ENCODE data around the gene PSKH1. TPM values are rescaled to one million over a fixed set of nuclear protein-coding genes. Genes with fewer than 3 reads are reported as not detected.

PSKH1 gene
- total RNA-seq, 5 donors from 2014 or later (not counting 1 experiment from before 2014, with no cell fraction given), result 14.8 to 31.4 (median 28.1) TPM

GRCh38 chr16:67871256-67871655, 21.8 kb upstream of the PSKH1 start:
- Histone ChIP-seq H3K4me3 (ENCODE audit: control insufficient read depth in 1 of 2, extremely low read depth in 1 of 2, low read length in 1 of 2) (no peak overlapping the region), H3K27me3 (replicated peaks in 1 of 2; ENCODE audit: control insufficient read depth in 2 of 2, extremely low read depth in 1 of 2, insufficient read depth in 2 of 2, low read length in 1 of 2) (no peaks in the 10 kb centered on the region), H3K27ac (ENCODE audit: low read length) (no peak overlapping the region), H3K9me3 (no peaks in the 10 kb centered on the region), H3K36me3 (ENCODE audit: control insufficient read depth in 2 of 2, extremely low read depth in 1 of 2, insufficient read depth in 1 of 2, low read length in 1 of 2) (peaks cover 2 to 28% of the 10 kb centered on the region in 2 donors), H3K4me1 (ENCODE audit: control insufficient read depth in 1 of 2, extremely low read depth in 1 of 2, insufficient read depth in 2 of 2, low read length in 2 of 2) (peaks cover 14 to 38% of the 10 kb centered on the region in 2 experiments)
- H3K27ac Mint-ChIP-seq, result peak overlapping the region in 1 of 2 donors; percentile 91
- no peaks in the 10 kb centered on the region for H3K9me3 Mint-ChIP-seq
- DNase-seq, result no peak
- no peaks in the 10 kb centered on the region for H3K27me3 Mint-ChIP-seq
- peaks cover 28 to 38% (median 34%) of the 10 kb centered on the region in 3 donors for H3K4me1 Mint-ChIP-seq
- CTCF ChIA-PET, result interaction anchor here in 1 of 2 donors (0.6 to 0.7 kb wide), 2 partner anchors 72 to 132 kb away, joined by 3 read pairs; no protein-coding TSS in a partner anchor
- H3K36me3 Mint-ChIP-seq, result peaks cover 14% of the 10 kb centered on the region
- ATAC-seq (replicated peaks in 1 of 4), result no peak
- WGBS (ENCODE audit: insufficient coverage), result 82% methylated on average over 2 of the region's 3 CpGs
- POLR2A ChIA-PET, result interaction anchor here in 1 of 2 donors (0.7 kb wide), 1 partner anchor 19 kb away, joined by 14 read pairs; no protein-coding TSS in a partner anchor
- peak overlapping the region in 1 of 3 donors; percentile 95 for H3K4me3 Mint-ChIP-seq

GRCh38 chr16:67872131-67872630, 20.9 kb upstream of the PSKH1 start:
- no peak for DNase-seq
- Mint-ChIP-seq H3K9me3 (no peaks in the 10 kb centered on the region), H3K4me1 (peaks cover 29 to 42% (median 35%) of the 10 kb centered on the region in 3 donors), H3K27ac (peak overlapping the region; percentile 87 to 91), H3K27me3 (no peaks in the 10 kb centered on the region), H3K4me3 (peak overlapping the region; percentile 90 to 95 (median 92)), H3K36me3 (peaks cover 17% of the 10 kb centered on the region)
- peak overlapping the region; percentile 85 to 94 for H3K4me3 ChIP-seq (ENCODE audit: control insufficient read depth in 1 of 2, extremely low read depth in 1 of 2, low read length in 1 of 2)
- H3K4me1 ChIP-seq (ENCODE audit: control insufficient read depth in 1 of 2, extremely low read depth in 1 of 2, insufficient read depth in 2 of 2, low read length in 2 of 2), result peaks cover 14 to 43% of the 10 kb centered on the region in 2 experiments
- no peak for ATAC-seq (replicated peaks in 1 of 4)
- ChIA-PET POLR2A (no interaction called here), CTCF (no interaction called here)
- H3K27ac ChIP-seq (ENCODE audit: low read length), result peak overlapping the region; percentile 90
- WGBS (ENCODE audit: insufficient coverage), result no CpG with 5 or more reads among the region's 2 CpGs
- peaks cover 8 to 34% of the 10 kb centered on the region in 2 donors for H3K36me3 ChIP-seq (ENCODE audit: control insufficient read depth in 2 of 2, extremely low read depth in 1 of 2, insufficient read depth in 1 of 2, low read length in 1 of 2)
- no peaks in the 10 kb centered on the region for H3K27me3 ChIP-seq (replicated peaks in 1 of 2; ENCODE audit: control insufficient read depth in 2 of 2, extremely low read depth in 1 of 2, insufficient read depth in 2 of 2, low read length in 1 of 2)
- H3K9me3 ChIP-seq, result no peaks in the 10 kb centered on the region

DNA sequence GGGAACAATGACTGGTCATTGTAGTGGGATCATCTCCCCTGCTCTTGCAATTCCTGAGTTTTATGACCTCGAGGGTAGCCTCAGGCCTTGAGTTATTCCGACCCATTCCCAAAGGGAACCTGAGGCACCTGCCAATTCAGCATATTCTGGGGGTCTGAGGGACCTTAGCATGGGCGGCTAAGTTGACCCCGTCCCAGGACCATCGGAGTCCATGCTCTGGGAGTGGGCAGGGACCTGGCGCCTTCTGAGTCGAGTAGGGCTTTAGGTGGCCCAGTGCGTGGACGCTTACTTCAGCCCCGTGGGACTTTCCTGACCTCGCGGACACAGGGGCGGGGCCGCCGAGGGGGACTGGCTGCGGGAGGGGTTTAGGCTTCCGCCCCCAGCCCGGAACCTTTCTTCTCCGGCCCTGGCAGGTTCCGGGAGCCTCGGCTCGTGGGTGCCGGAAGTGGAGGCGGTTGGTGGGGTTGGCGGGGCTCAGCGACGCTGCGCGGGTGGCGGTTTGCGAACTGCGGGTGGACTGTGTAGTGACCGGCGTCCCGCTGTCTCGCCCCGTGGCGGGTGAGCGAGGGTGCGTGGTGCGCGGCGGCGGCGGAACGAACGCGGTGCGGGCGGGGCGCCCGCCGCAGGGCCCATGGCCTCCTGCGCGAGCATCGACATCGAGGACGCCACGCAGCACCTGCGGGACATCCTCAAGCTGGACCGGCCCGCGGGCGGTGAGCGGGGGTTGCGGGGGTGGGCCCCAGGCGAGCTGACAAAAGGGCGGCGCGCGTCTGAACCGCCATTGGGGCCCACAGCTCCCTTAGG, 20.2 kb upstream of the PSKH1 start, which contains the start of gene EDC4:
Gene EDC4, plus strand, starts transcription at position 422 of the 804 bp plus-strand sequence. Its CDS starts 210 bp downstream, at position 632.
- ATAC-seq (replicated peaks in 1 of 4), result peak; percentile 91 to 96 (median 92)
- H3K4me3 ChIP-seq (ENCODE audit: control insufficient read depth in 1 of 2, extremely low read depth in 1 of 2, low read length in 1 of 2), result peak within 1 kb of the TSS; percentile 85 to 94

DNA sequence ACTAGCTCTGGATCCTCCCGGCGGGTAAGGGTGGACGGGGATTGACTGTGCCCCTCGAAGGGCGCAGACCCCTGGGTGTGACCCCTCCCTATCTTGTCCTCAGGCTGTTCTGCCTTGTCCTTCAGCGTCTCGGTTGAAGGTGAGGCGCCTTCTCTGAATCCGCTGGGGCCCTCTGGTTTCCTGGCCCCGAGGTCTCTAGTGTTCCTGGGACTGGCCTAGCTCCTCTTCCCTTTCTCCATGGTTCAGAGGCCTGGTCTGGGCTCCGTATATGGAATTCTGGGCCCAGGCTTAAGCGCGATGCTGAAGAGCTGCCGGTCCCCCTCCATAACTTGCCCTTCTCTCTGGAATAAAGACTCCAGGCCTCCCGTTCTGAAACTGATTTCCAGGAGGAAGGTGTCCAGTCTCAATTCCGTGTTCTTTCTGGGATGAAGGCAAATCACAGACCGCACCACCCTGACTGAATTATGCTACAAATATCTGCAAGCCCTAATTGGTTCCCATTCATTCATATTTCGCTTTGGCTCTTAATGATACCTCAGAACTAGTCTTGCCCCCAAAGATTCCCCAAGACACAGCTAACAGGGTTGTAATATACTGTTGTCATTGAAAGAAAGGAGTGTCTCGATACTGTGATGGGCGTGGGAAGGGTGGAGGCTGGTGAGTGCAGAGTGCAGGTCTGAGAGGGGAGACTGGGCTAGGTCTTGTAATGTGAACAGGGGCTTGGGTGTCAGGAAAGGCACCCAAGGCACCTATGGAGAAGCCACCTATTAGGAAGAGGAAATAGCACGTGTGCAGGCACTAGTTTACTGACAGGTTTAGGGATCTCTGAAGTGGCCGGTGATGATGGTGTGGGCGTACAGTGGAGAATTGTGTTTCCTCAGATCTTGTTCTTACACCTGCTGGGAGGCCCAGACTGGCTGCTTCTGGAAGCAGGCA, 19.4 kb upstream of the PSKH1 start:
- WGBS (ENCODE audit: insufficient coverage), result 5% methylated on average over 19 of the region's 23 CpGs
- Mint-ChIP-seq H3K36me3 (peaks cover 26% of the 10 kb centered on the region), H3K27ac (peak overlapping the region; percentile 89 to 91), H3K4me1 (peaks cover 29 to 42% (median 35%) of the 10 kb centered on the region in 3 donors), H3K27me3 (no peaks in the 10 kb centered on the region), H3K4me3 (peak overlapping the region; percentile 90 to 95 (median 92)), H3K9me3 (no peaks in the 10 kb centered on the region)
- ChIA-PET CTCF (interaction anchor here (0.8 to 1.0 kb wide), 2 partner anchors 10 to 61 kb away, joined by 3 read pairs; no protein-coding TSS in a partner anchor), POLR2A (interaction anchor here in 1 of 2 donors (0.6 kb wide), 1 partner anchor 835 kb away, joined by 5 read pairs; no protein-coding TSS in a partner anchor)
- Histone ChIP-seq H3K4me3 (ENCODE audit: control insufficient read depth in 1 of 2, extremely low read depth in 1 of 2, low read length in 1 of 2) (peak overlapping the region; percentile 85 to 94), H3K4me1 (ENCODE audit: control insufficient read depth in 1 of 2, extremely low read depth in 1 of 2, insufficient read depth in 2 of 2, low read length in 2 of 2) (peaks cover 14 to 43% of the 10 kb centered on the region in 2 experiments), H3K36me3 (ENCODE audit: control insufficient read depth in 2 of 2, extremely low read depth in 1 of 2, insufficient read depth in 1 of 2, low read length in 1 of 2) (peaks cover 19 to 38% of the 10 kb centered on the region in 2 donors), H3K27ac (ENCODE audit: low read length) (peak overlapping the region; percentile 58), H3K27me3 (replicated peaks in 1 of 2; ENCODE audit: control insufficient read depth in 2 of 2, extremely low read depth in 1 of 2, insufficient read depth in 2 of 2, low read length in 1 of 2) (no peaks in the 10 kb centered on the region), H3K9me3 (no peaks in the 10 kb centered on the region)
- peak in 3 of 4 experiments; percentile 4 to 20 (median 15) for ATAC-seq (replicated peaks in 1 of 4)
- DNase-seq, result no peak

More for the DNA sequence above, 20.2 kb upstream of the PSKH1 start, which contains the start of gene EDC4:
- no peaks in the 10 kb centered on the region for H3K27me3 ChIP-seq (replicated peaks in 1 of 2; ENCODE audit: control insufficient read depth in 2 of 2, extremely low read depth in 1 of 2, insufficient read depth in 2 of 2, low read length in 1 of 2)
- Mint-ChIP-seq H3K9me3 (no peaks in the 10 kb centered on the region), H3K36me3 (peaks cover 24% of the 10 kb centered on the region), H3K4me3 (peak within 1 kb of the TSS; percentile 90 to 95 (median 92)), H3K4me1 (peaks cover 29 to 42% (median 35%) of the 10 kb centered on the region in 3 donors), H3K27ac (peak within 1 kb of the TSS; percentile 89 to 91), H3K27me3 (no peaks in the 10 kb centered on the region)
- POLR2A ChIA-PET, result no interaction called here
- 2% methylated on average over 71 of the region's 72 CpGs for WGBS (ENCODE audit: insufficient coverage)
- H3K4me1 ChIP-seq (ENCODE audit: control insufficient read depth in 1 of 2, extremely low read depth in 1 of 2, insufficient read depth in 2 of 2, low read length in 2 of 2), result peaks cover 14 to 43% of the 10 kb centered on the region in 2 experiments
- peak within 1 kb of the TSS; percentile 90 for H3K27ac ChIP-seq (ENCODE audit: low read length)
- DNase-seq, result peak; percentile 63 to 91 (median 82)
- no peaks in the 10 kb centered on the region for H3K9me3 ChIP-seq
- H3K36me3 ChIP-seq (ENCODE audit: control insufficient read depth in 2 of 2, extremely low read depth in 1 of 2, insufficient read depth in 1 of 2, low read length in 1 of 2), result peaks cover 11 to 35% of the 10 kb centered on the region in 2 donors
- CTCF ChIA-PET, result interaction anchor here in 1 of 2 donors (0.8 kb wide), 1 partner anchor 11 kb away, joined by 3 read pairs; no protein-coding TSS in a partner anchor

DNA sequence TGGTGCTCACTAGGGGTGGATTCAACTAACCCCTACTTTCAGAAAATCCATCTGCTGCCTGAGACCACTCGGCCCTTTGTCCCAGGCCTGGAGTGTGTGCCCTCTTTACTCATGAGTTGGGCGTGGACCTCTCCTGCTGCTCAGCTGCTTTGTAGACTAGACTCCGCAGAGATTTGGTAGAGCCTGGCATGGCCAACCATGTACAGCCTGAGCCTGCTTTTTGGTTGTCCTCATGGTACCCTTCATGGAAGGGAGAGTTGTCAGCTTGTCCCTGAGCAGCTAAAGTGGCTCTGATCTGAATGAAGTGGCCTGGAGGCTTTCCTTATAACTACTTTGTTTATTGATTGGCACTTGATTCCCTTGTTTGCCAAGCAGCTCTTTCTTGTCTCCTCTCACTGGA, 18.7 kb upstream of the PSKH1 start:
- no peak overlapping the region for H3K27ac ChIP-seq (ENCODE audit: low read length)
- 75% methylated on average over 3 of the region's 3 CpGs for WGBS (ENCODE audit: insufficient coverage)
- no peaks in the 10 kb centered on the region for H3K9me3 ChIP-seq
- H3K4me1 ChIP-seq (ENCODE audit: control insufficient read depth in 1 of 2, extremely low read depth in 1 of 2, insufficient read depth in 2 of 2, low read length in 2 of 2), result peaks cover 14 to 43% of the 10 kb centered on the region in 2 experiments
- no peaks in the 10 kb centered on the region for H3K27me3 ChIP-seq (replicated peaks in 1 of 2; ENCODE audit: control insufficient read depth in 2 of 2, extremely low read depth in 1 of 2, insufficient read depth in 2 of 2, low read length in 1 of 2)
- POLR2A ChIA-PET, result no interaction called here
- CTCF ChIA-PET, result interaction anchor here in 1 of 2 donors (1.0 kb wide), 1 partner anchor 60 kb away, joined by 3 read pairs; no protein-coding TSS in a partner anchor
- Mint-ChIP-seq H3K4me3 (peak overlapping the region; percentile 90 to 95 (median 92)), H3K27ac (peak overlapping the region; percentile 50 to 77), H3K4me1 (peaks cover 29 to 42% (median 35%) of the 10 kb centered on the region in 3 donors), H3K27me3 (no peaks in the 10 kb centered on the region), H3K9me3 (no peaks in the 10 kb centered on the region), H3K36me3 (peaks cover 32% of the 10 kb centered on the region)
- no peak for ATAC-seq (replicated peaks in 1 of 4)
- DNase-seq, result no peak
- peaks cover 23 to 44% of the 10 kb centered on the region in 2 donors for H3K36me3 ChIP-seq (ENCODE audit: control insufficient read depth in 2 of 2, extremely low read depth in 1 of 2, insufficient read depth in 1 of 2, low read length in 1 of 2)
- H3K4me3 ChIP-seq (ENCODE audit: control insufficient read depth in 1 of 2, extremely low read depth in 1 of 2, low read length in 1 of 2), result peak overlapping the region; percentile 85 to 94

All from T-cell (primary cell).